ENCODE results near the gene OCA2.

- TF ChIP-seq CTCF (IDR thresholded peaks at IDR 0.05; ENCODE audit: insufficient read depth, low read length, poor library complexity, severe bottlenecking) (no peak), EZH2phosphoT487 (conservative IDR thresholded peaks at IDR 0.05; ENCODE audit: low read length) (no peak)
Observed at GRCh38 chr15:28104326-28104725, 5.2 kb upstream of the OCA2 start.
